NCI-H69 (cell line): ENCODE results near the gene ZNF526.
"Not testable (repeated sequence)": the region's sequence is repeated elsewhere in the genome, so short reads cannot be mapped to it uniquely, and the experiment has no call there.

ENCODE experiments used
- DNase-seq: peaks from one replicate; lab custom pipeline; 2025; lab: John Stamatoyannopoulos, UW

ZNF526 gene

DNA sequence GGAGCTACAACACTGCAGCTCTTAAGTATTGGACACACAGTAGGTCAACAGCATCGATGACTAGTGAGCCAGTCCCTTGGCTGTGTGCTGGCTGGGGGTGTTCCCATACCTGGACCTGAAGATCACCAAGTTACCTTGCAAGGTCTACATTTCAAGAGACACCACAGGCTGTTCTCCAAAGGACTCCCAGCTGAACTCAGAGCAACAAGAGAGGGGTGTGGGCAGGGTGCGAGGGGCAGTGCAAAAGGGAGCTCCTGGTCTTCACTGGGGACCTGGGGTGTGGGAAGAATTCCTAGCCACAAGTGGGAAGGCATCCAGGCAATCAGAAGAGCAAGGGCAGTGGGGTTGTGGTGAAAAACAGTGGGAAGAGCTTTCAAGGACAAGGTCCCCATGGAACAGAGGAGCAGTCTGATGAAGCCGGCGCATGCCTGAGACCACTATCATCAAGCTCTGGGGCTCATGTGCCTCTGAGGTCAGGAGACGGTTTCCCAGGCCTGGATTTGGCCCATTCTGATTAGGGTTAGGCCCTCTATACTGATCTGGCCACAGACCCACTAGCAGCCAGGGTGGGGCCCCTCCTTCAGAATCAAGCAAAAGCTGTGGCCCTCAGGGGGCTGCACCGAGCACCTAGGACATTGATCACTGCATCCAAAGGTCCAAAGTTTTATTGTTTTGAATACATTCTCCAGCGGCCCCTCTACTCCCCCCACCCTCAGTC, 27.0 kb downstream of the ZNF526 start:
- no peak for DNase-seq

DNA sequence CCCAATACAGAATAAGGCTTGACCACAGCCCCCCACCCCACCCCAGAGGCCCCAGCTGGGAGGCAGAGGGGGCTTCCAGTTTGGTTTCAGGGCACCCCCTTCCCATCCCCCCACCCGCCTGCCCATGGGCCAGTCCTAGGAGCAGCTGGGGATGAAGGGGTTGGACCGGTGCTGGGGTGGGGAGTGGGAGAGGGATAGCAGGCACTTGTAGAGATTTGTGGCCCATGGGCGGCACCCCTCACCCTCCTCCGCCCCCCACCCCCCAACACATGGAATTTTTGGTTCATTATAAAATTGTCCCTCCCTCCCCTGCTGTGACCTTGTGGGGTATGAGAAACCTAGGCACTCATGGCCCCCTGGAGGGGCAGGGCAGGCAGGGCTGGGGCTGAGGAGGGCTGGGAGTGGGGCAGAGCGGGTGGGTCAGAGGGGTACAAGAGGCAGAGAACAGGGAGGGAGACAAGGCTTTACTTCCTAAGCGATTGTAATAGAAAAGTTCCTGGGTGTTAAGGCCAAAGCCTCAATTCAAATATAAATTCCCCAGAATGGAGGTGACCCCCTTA, 27.6 kb downstream of the ZNF526 start:
- DNase-seq: no peak

DNA sequence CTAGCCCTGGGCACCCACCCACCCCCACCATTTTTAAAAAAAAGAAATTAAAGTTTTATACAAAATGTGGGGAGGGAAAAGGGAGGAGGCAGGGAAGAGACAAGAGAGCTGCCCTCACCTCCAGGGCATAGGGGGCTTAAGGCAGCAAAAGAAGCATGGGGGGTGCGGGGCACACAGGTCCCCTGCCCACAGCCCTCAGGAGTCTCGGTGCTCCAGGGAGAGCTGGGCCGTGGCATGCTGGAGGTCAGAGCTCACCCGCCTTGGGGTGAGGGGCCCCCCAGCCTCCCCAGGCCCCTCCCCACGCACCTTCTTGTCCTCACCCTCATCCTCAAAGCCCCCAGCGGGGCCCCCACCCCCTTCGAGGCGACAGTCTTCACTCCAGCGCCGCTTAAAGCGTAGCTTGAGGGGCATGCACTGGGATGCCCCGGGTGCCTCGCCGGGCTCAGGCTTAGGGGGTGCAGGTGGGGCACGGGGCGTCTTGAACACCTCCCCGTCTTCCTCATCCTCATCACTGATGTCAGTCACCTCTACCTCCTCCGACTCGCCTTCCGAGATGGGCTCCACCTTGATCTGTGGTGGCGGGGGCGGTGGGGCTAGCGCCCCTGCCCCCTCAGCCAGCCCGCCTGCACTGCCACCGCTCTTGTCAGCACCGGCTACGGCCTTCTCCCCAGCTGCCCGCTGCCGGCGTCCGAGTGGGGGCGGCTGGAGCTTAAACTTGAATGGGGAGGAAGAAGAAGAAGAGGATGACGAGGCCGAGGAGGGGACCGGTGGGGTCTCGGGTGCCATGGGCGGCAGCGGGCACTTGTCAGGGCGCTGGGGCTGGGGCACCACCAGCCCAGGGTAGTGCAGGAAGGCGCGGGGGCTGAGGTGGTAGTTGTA, 28.4 kb downstream of the ZNF526 start:
- DNase-seq: no peak

DNA sequence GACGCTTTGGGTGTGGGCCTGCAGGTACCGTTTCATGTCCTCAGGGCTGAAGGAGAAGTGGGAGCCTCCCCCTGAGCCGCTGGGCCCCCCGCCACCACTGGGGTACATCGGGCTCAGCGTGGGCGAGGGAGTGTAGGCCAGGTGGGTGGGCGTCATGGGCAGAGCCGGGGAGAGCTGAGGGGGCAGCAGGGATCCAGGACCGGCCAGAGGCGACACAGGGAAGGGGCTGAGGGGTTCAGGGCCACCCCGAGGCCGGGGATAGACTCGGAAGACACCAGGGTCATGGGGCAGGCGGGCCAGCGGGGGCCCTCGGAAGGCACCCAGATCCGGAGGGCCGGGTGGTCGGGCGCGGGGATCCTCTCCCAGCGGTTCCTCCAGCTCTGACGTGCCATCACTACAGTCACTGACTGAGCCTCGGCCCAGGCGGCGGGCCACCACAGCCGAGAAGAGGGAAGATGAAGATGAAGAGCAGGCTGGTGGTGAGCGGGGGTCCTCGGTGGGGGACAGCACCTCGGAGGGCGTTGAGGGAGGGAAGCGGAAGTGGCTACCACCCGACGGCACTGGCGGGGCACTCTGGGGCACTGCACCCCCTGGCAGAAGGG, 29.1 kb downstream of the ZNF526 start:
- no peak for DNase-seq

DNA sequence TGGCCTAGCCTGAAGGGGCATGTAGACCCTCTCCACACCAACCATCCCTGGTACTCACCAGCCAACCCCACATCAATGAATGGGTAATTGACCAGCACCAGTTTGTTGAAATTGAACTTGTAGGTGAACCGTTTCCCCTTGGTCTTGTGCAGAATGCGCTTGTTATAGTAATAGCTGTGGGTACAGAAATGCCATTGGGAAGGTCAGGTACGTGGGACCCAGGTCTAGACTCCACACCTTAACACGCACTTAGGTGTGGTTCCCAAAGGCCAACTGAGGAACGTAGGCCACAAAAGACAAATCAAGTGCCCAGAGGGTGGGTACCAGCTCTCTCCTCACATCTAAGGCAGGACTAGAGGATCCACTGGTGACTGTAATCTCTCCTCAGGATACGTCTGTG, 29.7 kb downstream of the ZNF526 start:
- no peak for DNase-seq

DNA sequence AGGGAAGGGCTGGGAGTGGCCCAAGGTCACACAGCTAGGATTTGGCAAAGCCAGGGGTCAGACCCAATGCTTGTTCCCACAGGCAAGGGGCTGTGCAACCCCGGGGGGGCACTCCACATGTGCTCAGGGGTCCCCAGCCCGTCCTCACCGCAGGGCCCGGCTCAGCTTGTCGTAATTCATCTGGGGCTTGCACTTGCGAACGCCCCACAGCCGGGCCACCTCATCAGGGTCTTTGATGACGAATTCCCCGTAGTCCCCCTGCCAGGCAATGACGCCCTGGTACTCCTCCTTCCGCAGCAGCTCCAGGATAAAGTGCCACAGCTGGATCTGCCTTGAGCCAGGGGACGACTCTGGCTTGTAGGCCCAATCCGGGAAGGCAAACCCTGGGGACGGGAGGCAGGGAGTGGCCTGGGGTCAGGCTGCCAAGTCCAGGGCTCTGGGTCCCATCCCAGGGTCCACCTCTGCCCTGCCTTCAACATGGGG, 30.1 kb downstream of the ZNF526 start:
- no peak for DNase-seq

DNA sequence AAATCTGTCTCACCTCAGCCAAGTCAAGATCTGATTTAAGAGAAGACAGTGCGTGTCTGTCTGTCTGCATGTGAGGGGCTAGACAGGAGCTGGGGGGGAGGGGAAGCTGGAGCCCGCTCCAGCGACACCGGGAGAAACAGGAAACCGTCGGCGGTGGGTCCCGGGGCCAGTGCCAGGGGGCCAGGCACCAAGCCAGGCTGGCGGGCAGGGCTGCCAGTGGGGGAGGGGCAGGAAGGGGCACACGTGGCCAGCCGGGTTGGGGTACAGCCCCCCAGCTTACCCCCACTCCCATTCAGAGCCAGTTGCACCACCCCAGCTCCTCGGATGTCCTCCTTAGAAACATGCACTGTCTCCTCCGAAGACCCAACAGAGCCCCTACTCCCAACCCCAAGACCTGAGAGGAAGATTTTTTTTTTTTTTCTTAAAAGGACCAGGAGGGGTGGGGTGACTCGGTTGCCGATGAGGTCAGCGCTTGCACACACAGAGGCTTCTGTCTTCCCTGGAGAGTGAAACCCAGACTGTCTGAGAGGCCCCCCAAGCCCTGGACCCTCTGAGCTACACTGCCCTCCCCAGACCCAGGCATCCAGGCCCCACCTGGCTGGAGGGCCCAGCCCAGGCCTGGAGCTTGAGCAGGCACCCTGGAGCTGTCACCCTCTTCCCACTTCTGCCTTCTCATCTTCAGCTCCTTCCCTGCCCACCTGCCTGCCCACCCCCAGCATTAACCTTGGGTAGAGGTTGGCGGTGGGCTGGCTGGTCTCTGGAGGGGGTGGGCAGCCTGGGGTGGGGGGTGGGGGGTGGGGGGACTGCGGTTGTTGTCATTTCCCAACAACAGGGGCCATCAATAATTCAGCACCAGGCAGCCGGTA, 30.8 kb downstream of the ZNF526 start:
- DNase-seq: no peak

DNA sequence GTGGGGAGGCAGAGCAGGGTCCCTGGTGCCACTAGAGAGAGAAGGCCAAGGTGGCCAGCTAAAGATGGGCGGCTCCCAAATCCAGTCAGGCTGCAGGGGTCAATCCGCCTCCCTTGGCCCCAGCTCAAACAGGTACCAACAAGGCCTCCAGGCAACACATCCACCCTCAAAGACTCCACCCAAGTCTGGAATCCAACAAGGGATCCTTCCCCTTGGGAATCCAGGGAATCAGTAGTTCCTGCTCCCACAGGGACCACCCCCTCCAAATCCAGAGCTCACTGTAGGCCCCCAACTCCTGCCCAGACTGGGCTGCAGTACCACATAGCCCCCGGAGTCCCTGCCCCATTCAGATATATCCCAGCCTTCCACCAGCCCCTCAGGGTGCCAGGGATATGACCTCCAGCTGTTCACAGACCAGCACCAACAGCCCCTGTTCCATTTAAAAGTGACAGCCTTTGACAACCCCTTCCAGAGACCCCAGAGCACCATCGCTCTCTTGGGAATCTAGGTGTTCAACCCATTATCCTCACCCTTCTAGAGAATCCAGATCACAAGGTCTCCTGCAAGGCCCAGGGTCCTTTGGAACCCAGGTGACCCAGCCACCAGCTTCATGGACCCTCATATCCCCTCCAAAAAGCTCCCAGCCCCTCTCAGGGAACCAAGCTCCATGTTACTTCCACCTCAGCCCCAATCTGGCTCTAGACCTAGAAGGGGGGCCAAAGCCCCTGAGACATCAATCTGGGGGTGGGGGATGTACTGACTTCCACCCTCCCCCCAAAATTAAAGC, 31.7 kb downstream of the ZNF526 start:
- peak; percentile 35 for DNase-seq

DNA sequence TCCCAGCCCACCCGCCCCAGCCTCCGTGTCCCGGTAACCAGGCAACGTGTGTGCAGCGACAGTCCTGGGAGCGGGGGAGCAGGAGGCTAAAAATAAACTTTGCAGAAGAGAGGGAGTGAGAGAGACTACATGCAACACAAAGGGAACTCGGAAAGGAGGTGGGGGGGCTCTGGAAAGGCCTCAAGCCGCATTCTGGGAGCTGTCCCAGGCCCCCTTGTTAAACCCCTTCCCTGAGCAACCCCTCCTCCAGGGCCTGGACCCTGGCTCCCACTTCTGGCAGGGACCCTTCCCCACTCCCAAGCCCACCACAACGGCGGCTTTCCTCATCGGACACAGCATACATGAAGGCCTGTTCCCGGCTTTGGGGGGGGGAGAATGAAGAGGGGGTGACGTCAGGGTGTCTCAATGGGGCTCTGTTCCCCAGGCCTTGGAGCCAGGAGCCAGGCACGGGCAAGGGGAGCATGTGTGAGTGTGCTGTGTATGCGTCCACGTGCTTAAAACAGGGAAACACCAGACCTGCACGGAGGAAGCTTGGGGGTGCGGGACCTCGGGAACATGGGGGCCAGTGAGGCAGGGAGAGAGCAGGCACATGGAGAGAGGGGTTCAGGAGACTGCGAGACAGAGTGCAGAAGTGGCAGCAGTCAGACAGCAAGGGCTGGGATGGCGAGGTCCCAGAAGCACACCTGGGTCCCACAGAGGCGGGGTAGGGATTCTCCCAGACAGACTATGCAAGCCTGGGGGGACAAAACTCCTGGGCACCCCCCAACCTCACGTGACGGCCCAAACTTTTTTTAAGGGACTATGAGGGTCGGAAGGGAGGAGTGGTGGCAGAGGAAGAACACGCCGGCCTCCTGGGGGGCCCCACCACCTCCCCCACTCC, 32.5 kb downstream of the ZNF526 start:
- DNase-seq: no peak

DNA sequence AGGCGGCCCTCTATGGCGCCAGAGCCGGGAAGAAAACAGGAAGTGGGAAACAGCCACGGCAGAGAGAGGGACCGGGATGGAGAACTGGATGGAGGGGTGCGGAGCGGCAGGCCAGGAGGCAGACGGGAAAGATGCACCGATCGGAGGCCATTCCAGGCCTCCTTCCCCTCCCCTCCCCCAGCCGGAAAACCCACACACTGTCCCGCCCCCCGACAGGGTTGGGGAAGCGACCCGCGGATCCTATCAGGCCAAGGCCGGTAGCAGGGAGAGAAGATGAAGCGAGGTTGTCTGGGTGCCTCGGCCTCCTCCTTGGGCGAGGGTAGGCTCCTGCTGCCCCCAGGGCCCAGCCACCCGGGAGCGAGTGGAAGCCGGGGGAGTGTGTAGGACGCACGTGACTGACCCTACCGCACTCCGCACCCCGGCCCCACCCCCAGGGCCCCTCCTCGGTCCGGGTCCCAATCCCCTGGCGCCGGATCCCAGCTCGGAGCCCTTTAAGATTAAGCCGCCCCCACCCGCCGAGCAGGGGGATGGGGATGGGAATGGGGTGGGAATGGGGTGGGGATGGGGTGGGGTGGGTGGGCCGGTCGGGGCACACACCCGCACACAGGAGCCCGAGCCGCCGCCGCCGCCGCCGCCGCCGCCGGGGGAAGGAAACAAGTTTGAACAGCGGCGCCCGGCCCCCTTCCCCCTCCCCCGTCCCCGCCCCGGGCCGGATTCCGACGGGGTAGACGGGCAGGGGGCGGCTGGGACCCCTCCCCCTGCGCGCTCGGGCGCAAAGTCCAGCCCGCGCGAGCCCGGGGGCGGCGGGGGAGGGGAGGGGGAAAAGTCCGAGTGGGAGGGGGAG, 33.4 kb downstream of the ZNF526 start:
- DNase-seq: peak; percentile 87

DNA sequence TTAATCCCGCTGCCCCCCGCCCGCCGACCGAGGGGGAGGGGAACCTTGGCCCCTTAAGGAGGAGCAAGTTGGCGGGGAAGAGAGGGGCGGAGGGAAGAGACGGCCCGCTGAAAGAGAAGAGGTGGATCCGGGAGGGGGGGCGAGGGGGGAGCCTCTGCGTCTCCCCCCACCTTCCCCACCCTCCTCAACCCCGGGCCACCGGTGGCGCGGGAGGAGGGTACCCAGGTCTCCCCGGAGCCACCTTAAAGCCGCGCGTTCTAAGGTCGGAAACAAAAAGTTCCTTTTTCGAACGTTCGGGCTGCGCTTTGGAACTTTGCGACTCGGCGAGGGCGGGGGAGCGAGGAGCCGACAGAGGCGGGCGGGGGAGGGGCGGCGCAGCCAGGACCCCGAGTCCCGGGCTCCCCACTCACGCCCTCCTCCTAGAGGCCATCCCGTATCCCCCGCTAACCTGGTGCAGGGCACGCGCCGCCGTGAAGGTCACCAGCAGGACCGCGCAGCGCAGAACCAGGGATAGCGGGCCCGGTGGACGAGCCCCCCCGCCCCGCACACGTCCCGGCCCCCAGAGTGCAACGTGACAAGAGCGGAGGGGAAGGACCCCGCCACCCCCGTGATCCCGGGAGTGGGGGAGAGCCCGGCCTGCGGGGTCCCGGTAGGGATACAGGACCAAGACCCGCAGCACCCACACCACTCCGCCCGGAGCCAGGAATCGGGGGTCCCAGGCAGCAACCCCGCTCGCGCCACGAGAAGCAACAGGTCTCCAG, 34.2 kb downstream of the ZNF526 start:
- peak; percentile 89 for DNase-seq

DNA sequence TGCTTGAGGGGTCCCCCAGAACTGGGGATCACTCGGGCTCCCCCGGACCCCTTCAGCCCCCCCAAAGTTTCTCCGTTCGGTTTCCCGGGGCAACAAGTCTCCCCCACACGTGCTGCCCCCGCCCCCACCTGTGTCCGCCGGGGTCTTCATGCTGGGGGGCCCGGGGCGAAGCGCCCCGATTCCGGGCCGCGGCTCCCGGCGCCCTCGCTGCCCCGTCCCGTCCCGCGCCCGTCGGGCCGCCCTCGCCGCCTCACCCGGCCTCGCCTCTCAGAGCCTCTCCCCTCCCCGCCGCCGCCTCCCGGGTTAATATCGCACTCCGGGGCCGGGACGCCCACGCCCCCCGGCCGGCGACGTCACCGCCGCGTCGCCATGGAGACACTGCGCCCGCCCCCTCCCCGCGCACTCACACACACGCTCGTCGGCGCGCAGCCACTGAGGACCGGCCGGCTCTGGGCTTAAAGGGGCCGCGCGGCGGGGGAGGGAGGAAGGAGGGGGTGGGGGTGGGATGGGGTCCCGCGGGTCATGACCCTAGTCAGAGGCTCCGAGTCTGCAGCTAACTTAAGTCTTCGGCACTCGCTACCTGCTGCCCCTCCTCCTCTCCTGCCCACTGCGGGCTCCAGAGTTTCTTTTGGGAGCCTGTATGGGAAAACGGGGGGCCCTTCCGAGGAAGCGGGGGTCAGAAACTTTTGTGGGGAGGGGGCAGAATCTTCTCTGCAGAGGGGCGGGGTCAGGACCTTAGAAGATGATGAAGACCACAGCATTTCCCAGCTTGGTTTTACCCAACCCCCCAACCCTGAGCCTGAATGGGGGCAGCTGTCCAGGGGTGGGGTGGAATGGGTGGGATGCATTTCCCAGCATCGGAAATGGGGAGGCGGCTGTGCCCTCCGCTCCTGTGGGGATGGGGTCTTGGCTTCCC, 35.0 kb downstream of the ZNF526 start, which contains the start of gene ERF:
TSS of gene ERF (minus strand) at position 279 of the 916 bp plus-strand sequence. CDS start at position 150, 129 bp downstream.
- DNase-seq: peak; percentile 97

DNA sequence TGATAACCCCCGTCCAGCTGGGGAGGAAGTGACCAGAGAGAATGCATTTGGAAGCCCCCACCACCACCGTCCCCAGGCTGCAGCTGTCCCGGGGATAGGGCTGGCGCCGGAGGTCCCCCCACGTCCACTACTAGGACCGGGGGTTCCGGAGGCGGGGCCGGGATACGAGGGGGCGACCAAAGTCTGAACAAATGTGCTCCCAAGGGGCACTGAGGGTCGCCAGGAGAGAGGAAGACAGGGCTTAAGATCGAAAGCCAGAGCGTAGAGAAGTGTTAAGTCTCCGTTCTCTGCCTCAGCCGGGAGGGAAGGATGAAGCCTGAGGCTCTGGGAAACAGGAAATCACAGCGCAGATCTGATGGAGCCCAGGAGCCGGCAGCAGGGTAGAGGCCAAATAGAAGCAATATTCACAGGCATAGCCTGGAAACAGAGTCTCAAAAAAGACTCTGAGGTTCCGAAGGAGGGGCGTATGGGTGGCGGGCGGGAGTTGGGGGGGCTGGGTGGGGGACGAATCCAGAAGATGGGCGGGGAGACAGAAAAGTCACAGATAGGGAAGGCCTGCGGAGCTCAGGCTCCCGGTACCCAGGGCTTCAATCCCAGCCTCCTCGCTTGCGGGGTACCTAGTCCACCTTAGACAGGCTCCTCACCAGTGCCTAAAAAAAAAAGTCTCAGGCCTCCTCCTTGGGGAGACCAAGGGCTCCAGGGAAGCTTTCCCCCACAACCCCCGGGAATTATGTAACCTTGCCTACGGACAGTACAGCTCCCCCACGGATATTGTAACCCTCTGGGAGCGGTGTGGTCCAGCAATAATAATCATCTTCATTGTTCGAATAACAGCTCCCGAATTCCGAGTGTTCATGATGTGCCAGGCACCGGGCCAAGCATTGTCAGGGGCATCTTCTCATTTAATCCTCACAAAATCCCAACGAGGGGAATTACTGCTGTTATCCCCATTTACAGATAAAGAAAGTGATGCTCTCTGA, 35.9 kb downstream of the ZNF526 start:
- peak; percentile 78 for DNase-seq

DNA sequence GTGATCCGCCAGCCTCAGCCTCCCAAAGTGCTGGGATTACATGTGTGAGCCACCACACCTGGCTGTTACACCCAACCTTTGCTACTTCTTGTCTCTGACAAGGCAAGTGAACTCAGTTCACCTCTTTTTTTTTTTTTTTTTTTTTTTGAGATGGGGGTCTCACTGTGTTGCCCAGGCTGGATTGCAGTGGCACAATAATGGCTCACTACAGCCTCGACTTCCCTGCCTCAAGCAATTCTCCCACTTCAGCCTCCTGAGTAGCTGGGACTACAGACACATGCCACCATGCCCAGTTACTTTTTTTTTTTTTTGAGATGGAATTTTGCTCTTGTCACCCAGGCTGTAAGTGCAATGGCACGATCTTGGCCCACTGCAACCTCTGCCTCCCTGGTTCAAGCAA, 37.7 kb downstream of the ZNF526 start:
- not testable (repeated sequence) for DNase-seq

DNA sequence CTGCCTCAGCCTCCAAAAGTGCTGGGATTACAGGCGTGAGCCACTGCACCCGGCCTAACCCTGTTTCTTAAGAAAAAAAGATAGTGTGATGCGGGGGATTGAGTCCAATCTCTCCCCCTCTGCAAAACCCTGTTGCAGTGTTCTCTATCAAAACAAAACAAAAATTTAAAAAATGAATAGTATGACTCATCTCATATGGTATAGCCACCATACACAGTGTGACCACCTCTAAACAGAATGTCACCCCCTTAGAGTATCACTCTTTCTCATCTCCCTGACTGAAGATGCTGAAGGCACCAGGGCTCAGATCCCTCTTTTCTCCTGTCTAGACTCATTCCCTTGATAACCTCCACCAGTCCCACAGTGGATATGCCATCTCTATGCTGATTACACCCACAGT, 41.7 kb downstream of the ZNF526 start:
- no peak for DNase-seq
